ENCODE data around the gene CCDC28B.

DNA sequence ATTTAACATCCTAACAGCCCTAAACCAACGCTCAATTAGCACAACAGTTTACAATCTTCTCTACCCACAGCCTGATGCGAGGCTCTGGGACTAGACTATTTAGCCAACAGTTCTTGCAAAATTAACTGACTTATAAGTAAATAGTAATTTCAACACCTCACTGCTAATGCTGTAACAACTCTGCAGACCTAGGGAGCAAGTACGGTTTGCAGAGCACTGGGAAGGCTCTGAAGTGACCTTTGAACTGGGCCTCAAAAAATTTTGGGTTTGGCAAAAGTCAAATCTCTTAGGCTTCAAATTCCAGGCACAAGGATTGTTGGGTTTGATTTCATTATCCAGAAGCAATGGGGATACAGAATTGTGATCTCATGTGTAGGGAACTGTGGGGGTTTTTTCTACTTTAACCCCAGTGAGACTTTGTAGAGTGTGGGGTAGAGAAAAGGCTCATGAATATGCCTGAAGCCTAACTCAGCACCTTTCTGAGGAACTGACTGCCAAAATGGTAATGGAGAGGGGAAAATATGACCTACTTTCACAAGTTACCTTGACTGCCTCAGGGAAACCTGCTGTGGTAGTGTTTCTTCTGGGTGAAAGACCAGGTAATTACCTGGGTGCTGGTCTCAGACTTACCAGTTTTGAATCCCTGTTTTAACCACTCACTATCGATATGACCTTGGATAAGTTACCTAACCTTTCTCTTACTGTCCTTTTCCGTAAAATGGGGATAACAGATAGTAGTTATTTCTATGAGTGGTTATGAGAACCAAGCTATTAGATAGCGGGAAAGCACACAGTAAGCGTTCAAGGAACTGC lies 21.8 kb upstream of the CCDC28B start:
- no peak for TF ChIP-seq EP300 (IDR thresholded peaks at IDR 0.05; ENCODE audit: low read depth)
- TF ChIP-seq, protein P1, sequence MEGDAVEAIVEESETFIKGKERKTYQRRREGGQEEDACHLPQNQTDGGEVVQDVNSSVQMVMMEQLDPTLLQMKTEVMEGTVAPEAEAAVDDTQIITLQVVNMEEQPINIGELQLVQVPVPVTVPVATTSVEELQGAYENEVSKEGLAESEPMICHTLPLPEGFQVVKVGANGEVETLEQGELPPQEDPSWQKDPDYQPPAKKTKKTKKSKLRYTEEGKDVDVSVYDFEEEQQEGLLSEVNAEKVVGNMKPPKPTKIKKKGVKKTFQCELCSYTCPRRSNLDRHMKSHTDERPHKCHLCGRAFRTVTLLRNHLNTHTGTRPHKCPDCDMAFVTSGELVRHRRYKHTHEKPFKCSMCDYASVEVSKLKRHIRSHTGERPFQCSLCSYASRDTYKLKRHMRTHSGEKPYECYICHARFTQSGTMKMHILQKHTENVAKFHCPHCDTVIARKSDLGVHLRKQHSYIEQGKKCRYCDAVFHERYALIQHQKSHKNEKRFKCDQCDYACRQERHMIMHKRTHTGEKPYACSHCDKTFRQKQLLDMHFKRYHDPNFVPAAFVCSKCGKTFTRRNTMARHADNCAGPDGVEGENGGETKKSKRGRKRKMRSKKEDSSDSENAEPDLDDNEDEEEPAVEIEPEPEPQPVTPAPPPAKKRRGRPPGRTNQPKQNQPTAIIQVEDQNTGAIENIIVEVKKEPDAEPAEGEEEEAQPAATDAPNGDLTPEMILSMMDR (IDR thresholded peaks at IDR 0.05) = no peak

Data from transverse colon (tissue), 3 donors.